DMS 273 (cell line): Measurements from ENCODE around the gene TIMP3.

Source experiments
- DNase-seq: peaks from one replicate; lab custom pipeline; 2025; ENCODE audit not compliant: unreplicated experiment; lab: John Stamatoyannopoulos, UW

TIMP3 gene

GRCh38 chr22:32850591-32851517, 49.3 kb downstream of the TIMP3 start:
- no peak for DNase-seq

- DNase-seq = no peak
These were observed 51.1 kb downstream of the TIMP3 start for GRCh38 chr22:32852395-32853251.

GRCh38 chr22:32853662-32854061, 52.2 kb downstream of the TIMP3 start:
- no peak for DNase-seq

GRCh38 chr22:32854351-32854804, 52.9 kb downstream of the TIMP3 start:
- DNase-seq = no peak

DNA sequence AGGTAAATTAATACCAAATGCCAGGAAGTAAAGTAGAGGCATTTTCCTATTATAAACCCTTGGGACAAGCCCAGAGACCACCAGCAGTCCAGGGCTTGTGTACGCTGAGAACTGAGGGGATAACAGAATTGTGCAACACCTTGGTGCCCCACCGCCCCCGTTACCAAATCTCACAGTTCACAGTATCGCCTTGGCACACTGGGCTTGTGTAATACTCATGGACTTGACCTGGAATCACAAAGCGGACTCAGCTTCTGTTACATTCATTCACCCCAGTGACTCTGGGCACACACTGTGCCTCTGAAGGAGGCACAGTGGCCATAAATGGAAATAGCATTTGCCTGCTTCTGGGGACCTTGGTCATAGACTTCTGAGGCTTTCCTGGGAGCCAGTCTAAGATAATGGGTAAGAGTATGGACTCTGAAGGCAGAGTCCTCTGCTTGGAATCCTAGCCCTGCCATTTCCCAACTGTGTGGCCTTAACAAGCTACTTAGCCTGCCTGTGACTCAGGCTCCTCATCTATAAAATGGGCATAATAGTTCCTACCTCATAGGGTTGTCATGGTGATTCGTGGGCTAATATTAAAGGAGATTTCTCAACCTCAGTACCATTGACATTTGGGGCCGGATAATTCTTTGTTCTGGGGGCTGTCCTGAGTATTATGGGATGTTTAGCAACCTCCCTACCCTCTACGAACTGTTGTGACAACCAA, 53.7 kb downstream of the TIMP3 start:
- no peak for DNase-seq

- no peak for DNase-seq
These were observed 56.7 kb downstream of the TIMP3 start for GRCh38 chr22:32858121-32858703.

DNA sequence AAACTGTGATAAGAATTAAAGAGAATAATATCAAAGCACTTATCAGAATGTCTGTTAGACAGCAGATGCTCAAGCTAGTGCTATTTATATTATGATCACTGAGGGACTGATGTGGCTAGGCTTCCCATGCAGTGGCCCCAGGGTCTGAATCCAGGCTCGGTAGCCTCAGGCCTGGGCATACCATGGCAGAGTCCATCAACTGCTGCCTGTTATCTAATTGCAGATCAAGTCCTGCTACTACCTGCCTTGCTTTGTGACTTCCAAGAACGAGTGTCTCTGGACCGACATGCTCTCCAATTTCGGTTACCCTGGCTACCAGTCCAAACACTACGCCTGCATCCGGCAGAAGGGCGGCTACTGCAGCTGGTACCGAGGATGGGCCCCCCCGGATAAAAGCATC, 57.5 kb downstream of the TIMP3 start:
- DNase-seq = no peak

- no peak for DNase-seq
These were observed 58.2 kb downstream of the TIMP3 start for GRCh38 chr22:32859743-32860142.

DNA sequence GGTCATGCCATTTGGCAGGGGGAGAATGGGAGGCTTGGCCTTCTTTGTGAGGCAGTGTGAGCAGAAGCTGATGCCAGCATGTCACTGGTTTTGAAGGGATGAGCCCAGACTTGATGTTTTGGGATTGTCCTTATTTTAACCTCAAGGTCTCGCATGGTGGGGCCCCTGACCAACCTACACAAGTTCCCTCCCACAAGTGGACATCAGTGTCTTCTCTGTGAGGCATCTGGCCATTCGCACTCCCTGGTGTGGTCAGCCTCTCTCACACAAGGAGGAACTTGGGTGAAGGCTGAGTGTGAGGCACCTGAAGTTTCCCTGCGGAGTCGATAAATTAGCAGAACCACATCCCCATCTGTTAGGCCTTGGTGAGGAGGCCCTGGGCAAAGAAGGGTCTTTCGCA, 59.8 kb downstream of the TIMP3 start:
- no peak for DNase-seq

- DNase-seq = no peak
These were observed 60.6 kb downstream of the TIMP3 start for GRCh38 chr22:32862083-32862482.

GRCh38 chr22:32862936-32863661, 61.6 kb downstream of the TIMP3 start:
- no peak for DNase-seq

GRCh38 chr22:32864041-32864440, 62.5 kb downstream of the TIMP3 start:
- DNase-seq = no peak

DNA sequence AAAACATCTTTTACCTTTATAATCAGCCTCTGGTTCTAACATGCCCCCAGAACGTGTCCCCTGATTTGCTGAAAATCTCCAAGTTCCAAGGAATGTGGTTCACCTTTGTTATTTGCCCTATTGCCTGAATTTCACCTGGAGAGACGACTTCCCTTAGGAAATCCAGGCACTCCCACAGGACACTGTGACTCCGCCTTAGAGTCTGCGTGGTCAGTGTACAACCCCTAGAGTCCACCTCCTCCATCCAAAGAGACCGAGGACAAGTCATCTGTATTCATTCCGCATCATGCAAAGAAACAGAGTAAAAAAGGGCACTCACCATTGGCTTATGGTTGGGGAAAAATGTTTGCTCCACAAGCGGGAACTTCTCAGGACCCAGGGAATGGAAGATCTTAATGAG, 63.1 kb downstream of the TIMP3 start:
- no peak for DNase-seq

DNA sequence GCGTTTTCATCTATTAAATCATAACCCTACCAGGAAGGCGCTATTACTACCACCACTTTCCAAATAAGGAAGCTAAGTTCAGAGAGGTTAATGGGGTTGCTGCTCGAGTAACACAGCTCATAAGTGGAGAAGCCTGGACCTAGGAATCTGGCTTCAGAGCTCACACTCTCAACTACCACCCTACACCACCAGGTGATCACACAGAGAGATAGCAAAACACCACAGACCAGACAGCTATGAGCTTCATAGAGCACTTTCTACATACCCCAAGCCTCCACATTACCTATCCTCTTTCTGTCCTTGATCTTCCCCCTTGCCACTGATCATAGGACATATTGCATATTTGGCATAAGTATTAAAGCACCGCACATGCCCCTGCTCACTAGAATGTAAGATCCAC, 65.4 kb downstream of the TIMP3 start:
- no peak for DNase-seq

- no peak for DNase-seq
These were observed 67.4 kb downstream of the TIMP3 start for GRCh38 chr22:32868946-32869345.

- no peak for DNase-seq
These were observed 69.0 kb downstream of the TIMP3 start for GRCh38 chr22:32870474-32870873.

DNA sequence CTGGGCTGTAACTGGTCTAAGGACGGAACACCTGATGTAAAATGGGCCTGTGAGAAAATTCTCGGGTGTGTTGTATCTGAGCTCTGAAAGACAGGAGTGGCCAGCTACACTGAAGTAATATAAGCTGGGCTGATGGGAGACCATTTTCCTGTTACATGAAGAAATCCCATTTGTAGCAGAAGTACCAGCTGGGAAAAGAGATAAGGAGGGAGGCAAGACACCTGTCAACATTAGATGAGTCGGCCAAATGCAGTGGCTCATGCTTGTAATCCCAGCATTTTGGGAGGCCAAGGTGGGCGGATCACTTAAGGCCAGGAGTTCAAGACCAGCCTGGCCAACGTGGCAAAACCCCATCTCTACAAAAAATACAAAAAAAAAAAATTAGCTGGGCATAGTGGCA, 72.1 kb downstream of the TIMP3 start:
- peak; percentile 6 for DNase-seq

DNA sequence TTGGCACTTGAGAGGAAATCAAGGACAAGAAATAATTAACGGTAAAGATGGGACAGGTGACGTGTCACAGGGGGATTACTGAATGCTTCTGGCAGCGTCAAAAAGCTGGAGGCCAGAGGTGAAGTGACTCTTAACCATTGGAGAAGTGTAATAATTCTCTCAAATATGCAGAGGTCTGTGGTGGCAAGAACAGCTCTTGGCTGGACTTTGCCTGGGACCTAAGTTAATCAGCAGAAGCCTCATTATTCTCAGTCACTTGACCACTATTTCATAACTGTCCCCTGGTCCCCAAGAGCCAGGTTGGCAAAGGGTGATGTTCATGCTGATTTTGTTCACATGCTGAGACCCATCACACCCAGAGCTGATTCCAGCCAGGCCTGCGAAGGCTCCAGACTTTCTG, 72.9 kb downstream of the TIMP3 start:
- DNase-seq = no peak

GRCh38 chr22:32874976-32875375, 73.5 kb downstream of the TIMP3 start:
- peak; percentile 40 for DNase-seq

GRCh38 chr22:32876516-32876915, 75.0 kb downstream of the TIMP3 start:
- no peak for DNase-seq
